ENCODE results near the gene TMEM150A.
"Not testable (repeated sequence)": the region's sequence is repeated elsewhere in the genome, so short reads cannot be mapped to it uniquely, and the experiment has no call there.

The TMEM150A gene

GRCh38 chr2:85611217-85611704, 8.8 kb upstream of the TMEM150A start:
- no peak for DNase-seq

- no peak for DNase-seq
Measured at GRCh38 chr2:85607268-85608215, 5.0 kb upstream of the TMEM150A start.

DNA sequence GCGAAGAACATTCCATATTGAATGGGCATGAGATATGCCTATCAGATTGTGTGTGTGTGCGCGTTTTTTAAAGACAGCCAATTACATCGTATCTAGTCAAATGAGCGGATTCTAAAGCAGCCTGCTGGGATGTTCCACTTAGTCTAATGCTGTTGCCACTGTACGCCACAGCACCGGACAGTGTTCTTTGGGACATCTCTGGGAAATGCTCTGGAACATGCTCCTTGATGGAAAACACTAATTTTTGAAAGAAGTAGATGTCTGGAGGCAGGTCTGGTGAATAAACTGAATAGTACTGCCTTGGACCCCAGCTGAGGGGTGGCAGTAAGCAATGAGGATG, 3.6 kb upstream of the TMEM150A start:
- no peak for DNase-seq

DNA sequence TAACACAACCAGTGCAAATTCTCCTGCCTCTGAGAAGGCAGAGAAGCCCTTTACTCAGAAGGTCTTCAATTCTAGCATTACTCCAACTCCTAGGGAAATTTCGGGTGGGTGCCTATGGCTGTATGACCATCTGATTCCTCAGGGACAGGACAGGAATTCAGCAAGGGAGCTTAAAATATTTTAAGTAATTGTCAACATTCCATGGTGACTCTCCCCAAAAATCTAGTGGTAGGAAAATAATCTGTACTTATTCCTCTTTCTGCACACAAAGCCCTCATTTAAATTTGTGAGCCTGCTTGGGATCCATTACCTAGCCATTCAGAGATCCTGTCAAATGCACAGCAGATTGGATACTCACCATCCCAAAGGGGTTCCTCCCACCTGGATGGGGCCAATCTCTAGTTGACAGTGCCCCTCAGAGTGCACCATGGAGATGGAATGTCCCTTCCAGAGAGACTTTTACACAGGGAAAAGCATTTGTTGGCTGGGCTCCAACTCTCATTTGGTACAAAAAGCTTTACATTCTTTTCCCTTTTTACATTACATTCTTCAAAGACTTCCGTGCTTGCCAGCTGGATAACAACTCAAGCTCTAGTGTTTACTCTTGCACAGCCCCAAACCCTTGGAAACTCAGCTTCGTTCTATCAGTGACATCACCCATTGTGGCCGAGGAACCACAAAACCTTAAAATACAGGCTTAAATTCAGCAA, 3.1 kb upstream of the TMEM150A start:
- DNase-seq: peak; percentile 50

GRCh38 chr2:85604568-85605339, 2.3 kb upstream of the TMEM150A start:
- DNase-seq: no peak

- DNase-seq: not testable (repeated sequence)
Measured at GRCh38 chr2:85604133-85604444, 1.6 kb upstream of the TMEM150A start.

DNA sequence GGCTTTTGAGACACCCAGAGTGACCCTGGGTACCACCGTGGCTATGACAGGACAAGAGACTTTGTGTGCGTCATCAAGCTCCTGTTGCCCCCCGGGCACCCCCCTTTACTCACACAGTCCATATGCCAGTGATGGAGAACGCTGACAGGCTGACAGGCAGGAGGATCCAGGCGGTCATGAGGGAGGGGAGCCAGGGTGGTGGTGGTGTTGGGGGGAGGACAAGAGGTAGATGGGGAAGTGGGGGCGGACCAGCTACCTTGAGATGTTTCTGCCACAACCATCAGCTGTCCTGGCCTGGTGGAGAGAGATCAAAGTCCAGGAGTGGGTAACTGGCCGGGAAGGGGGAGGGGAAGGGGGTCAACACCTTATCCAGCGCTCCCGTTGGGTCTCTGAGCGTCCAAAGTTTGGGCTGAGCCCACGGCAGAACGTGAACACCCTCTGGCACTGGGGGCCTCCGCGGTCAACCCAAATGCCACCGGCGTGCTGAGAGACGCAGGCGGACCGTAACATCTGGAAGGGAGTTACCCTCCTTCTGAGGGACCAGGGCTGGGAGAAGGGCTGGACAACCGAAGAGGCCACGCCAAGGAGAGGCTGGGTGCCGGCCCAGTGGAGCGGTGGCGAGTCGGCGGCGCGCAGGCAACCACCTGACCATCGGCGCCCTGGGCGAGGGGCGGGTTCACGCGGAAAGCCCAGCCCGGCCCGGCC, 575 bp downstream of the TMEM150A start:
- no peak for DNase-seq

DNA sequence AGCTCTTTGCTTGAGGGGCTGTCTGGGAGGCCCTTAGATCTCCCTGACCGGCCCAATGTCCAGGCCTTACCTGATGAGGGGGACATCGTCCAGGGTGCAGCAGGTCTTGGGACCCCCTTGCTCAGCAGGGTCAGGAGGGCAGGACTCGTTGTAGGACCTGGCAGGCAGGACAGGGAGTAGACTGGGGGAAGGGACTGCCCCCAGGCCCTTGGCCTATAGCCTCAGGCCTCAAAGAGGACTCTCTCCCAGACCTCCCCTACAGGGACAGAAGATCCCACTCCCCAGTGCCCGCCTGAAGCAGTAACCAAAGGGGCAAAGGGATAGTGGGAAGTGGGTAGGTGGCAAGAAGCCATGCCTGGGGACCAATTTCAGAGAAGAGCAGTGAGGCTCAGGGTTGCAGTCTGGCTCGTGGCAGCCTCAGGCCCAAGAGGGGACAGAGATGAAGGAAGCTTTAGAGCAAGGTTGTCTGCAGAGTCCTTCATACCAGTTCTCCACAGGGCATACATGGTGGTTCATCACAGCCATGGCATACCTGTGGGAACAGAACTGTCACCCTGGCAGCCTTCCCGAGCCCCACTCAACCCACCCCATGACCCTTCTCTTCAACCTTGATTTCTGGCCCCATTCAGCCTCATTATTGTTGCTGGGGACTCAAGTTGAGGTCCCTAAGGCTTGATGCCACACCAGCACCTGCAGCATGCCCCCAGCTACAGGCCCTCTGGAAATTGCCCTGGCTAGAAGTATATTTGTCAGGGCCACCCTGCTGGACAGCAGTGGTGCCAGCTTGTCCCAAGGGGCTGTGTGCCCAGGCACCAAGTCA, 1.3 kb downstream of the TMEM150A start:
- no peak for DNase-seq

DNA sequence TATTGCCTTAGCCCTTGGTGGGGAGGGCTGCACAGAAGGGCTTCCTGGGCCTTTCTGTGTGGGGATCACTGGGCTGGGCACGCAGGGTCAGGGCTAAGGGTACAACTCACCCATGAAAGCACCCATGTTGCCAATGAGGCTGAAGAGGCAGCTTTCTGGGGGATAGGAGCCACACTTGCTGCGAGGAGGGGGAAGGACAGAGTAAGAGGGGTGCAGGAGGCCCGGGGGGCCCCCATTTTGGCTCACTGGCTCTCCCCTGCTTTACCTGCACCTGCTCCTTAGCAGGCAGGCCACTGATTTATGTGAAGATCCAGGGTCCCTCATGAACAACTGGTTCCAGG, 2.3 kb downstream of the TMEM150A start:
- DNase-seq: no peak

- DNase-seq: no peak
Measured at GRCh38 chr2:85599468-85600234, 2.8 kb downstream of the TMEM150A start.

DNA sequence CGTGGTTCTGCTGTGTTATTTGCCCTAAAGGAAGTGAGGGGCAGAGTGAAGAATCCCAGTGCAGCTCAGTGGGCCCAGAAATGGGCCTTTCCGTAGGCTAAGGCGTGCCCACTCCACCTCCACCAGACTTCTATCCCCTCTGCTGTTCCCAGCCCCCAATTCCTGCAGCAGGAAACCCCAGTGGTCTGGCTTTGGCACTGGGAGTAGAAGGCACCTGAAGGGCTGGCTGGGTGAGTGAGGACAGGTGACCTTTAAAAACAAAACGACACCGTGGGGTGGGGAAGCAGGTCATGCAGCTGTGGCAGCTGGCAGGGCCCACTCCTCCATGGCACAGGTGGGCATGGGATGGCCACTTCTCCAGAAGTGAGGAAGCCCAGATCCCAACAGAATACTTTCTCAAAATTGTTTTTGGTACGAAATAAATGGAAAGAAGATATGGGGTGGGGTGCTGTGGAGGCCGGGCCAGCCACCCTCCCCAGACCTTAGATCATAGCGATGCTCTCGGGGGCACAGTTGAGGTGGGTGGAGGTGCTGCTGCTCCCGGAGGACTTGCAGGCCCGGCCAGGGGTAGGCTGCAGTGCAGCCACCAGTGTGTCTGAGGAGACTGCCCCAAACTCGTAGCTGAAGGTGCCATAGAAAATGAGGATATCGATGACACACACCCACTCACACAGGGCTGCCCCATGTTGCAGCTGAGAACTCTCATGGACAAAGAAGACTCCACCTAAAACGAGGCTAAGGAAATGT, 3.7 kb downstream of the TMEM150A start:
- no peak for DNase-seq

GRCh38 chr2:85597241-85597640, 5.3 kb downstream of the TMEM150A start:
- DNase-seq: no peak

DNA sequence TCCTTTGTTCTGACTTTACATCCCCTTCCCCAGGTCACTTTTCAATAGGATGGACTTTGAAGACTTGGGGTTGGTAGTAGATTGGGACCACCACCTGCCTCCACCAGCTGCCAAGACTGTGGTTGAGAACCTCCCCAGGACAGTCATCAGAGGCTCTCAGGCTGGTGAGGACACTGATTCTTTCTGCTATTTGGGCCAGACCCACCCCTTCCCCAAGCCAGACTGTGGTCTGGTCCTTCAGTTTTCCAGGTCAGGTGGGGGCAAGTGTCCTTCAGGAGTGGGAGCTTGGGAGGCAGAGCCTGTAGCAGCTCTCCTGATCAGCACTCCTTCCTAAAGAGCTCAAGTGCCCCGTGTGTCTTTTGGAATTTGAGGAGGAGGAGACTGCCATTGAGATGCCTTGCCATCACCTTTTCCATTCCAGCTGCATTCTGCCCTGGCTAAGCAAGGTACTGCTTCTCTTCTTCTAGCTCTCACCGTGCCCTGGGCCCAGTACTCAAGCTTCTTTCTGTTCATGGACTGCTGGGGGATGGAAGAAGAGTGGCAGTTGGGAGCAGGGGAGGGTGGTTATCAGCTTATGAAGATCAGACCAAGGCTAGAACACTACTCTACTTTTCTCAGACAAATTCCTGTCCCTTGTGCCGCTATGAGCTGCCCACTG, 5.9 kb downstream of the TMEM150A start:
- no peak for DNase-seq

DNA sequence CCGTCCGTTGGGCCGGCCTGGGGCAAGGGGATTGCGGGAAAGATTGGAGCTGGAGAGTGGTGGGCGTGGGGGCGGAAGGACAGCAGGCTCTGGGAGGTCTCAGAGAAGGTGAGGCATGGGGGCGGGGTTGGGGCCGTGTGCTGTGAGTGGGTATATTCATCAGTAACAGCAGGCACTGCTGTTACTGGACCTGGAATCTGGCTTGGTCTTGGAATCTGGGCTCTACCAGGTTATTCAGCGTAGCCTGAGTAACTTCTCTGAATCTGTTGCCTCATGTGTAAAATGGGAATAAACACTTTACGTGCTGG, 6.5 kb downstream of the TMEM150A start:
- no peak for DNase-seq

GRCh38 chr2:85595301-85596025, 7.0 kb downstream of the TMEM150A start, which contains the start of gene RNF181:
Gene RNF181 (plus strand): TSS chr2:85595745. CDS start chr2:85595764, 19 bp downstream.
- DNase-seq: peak; percentile 97

DNA sequence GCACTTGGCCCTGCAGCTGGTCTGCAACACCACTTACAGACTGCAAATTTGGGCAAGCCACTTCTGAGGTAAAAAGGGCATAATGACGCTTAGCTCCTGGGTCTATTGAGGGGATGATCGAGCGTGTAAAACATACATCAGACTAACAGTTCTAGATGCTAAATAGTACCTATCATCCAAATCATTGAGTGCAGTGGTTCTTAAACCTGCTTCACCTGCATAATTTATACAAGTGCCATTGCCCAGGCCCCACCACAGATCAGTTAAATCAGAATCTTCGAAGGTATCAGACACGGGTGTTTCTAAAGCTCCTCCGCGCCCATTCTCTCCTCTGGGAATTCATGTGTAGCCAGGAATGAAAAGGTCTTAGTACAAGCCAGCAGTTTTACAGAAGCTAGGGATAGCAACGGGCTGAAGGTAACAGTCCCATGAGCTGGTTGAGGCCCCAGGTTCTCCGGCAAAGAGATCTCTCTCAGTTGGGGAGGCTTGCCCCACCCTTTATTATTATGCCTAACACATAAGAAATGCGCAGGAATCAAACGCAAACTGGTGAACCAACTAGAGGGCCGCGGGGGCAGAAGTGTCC, 7.7 kb downstream of the TMEM150A start:
- no peak for DNase-seq

- no peak for DNase-seq
Measured at GRCh38 chr2:85593023-85593422, 9.5 kb downstream of the TMEM150A start.

- DNase-seq: not testable (repeated sequence)
Measured at GRCh38 chr2:85592299-85592698, 10.2 kb downstream of the TMEM150A start.

GRCh38 chr2:85591563-85591962, 10.9 kb downstream of the TMEM150A start:
- DNase-seq: no peak

Data from amniotic stem cell (primary cell).